ENCODE results near the gene GPR158.

- TF ChIP-seq CTCF (IDR thresholded peaks at IDR 0.05; ENCODE audit: low read depth, low read length, poor library complexity, severe bottlenecking), result no peak
- no peak for TF ChIP-seq EZH2phosphoT487 (IDR thresholded peaks at IDR 0.05; ENCODE audit: borderline replicate concordance, low read length)
Measured at GRCh38 chr10:25502453-25502852, 327.7 kb downstream of the GPR158 start.
